SK-N-MC (cell line): ENCODE results near the gene ENPP3.

Experiments
- EZH2 ChIP-seq: fragments of 200-600 bp; sonication (generic); IDR thresholded peaks from one replicate; pipeline ENCODE4 v1.6.1; 2017; ENCODE audit warnings: antibody characterized with exemption
- FOXP2 ChIP-seq: optimal IDR thresholded peaks from 2 replicates; pipeline ENCODE3; 2011; ENCODE audit warnings: mild to moderate bottlenecking, moderate library complexity; ENCODE audit not compliant: insufficient read depth; ENCODE audit errors: extremely low read length, control extremely low read depth
- POLR2AphosphoS5 ChIP-seq: IDR thresholded peaks from 2 replicates; pipeline ENCODE4 v1.6.1; 2012; ENCODE audit warnings: mild to moderate bottlenecking, low read depth, low read length, borderline replicate concordance

DNA sequence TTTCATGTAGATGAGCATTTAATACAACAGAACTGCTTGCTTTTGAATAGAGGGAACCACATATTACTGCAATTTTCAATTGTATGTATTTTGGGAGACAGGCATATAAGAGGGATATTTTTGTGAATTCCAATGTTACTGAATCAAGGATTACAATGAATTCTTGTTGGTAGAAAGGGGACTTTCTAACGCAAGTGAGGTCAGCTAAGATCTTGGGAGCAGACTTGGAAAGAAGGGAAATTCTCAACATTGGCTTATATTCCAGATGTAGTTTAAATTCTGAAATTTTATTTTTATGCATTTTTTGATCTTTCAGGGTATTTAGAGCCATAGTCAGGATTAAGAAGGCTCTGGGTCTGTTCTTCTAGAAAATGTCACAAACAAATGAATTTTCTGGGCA is 117.0 kb downstream of the ENPP3 start:
- TF ChIP-seq EZH2 (no peak), POLR2AphosphoS5 (no peak), FOXP2 (no peak)
